ENCODE results near the gene TMEM125. TPM values are rescaled to one million over a fixed set of nuclear protein-coding genes. Genes with fewer than 3 reads are reported as not detected.

TMEM125 gene
- total RNA-seq, 1 experiment from 2014 or later, result 24.4 TPM

DNA sequence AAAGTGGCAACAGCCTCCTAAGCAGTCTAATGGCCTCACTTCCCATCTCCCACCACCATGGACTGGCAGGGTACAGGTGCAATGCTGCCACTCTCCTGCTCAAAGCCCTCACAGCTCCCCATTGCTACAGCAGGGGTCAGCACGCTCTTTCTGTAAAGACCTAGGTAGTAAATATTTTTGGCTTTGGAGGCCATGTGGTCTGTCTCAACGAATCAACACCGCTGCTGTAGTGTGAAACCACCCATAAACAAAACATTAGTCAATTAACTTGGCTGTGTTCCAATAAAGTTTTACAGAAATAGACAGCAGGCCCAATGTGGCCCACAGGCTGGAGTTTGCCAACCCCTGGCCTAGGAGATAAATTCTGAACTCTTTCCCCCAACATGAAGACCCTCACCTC is 44.6 kb upstream of the TMEM125 start:
- BruUV-seq (replicated peaks), result no TSS peak
- peaks cover 11% of the 10 kb centered on the region for H3K36me3 Mint-ChIP-seq (ENCODE audit: insufficient read depth, unreplicated experiment)
- H3K4me1 Mint-ChIP-seq (ENCODE audit: low read depth, unreplicated experiment), result peaks cover 25% of the 10 kb centered on the region
- no peak for TF ChIP-seq CTCF (IDR thresholded peaks at IDR 0.05; ENCODE audit: unreplicated experiment)
- H3K9me3 Mint-ChIP-seq (ENCODE audit: low read depth, unreplicated experiment), result no peaks in the 10 kb centered on the region
- H3K4me3 Mint-ChIP-seq (ENCODE audit: low read depth, unreplicated experiment), result no peak overlapping the region
- peak overlapping the region; percentile 15 for H3K27ac Mint-ChIP-seq (ENCODE audit: unreplicated experiment)
- no peak for DNase-seq
- CTCF ChIA-PET, result interaction anchor here (0.6 to 1.3 kb wide), 2 partner anchors 189 to 236 kb away, joined by 3 to 4 read pairs; no protein-coding TSS in a partner anchor
- H3K27me3 Mint-ChIP-seq (ENCODE audit: unreplicated experiment), result no peaks in the 10 kb centered on the region
- intact Hi-C loops (cut with micrococcal nuclease; ENCODE audit: unreplicated experiment), result loop anchor here (5.0 kb wide), 1 partner anchor 157 kb away; no protein-coding TSS in a partner anchor

DNA sequence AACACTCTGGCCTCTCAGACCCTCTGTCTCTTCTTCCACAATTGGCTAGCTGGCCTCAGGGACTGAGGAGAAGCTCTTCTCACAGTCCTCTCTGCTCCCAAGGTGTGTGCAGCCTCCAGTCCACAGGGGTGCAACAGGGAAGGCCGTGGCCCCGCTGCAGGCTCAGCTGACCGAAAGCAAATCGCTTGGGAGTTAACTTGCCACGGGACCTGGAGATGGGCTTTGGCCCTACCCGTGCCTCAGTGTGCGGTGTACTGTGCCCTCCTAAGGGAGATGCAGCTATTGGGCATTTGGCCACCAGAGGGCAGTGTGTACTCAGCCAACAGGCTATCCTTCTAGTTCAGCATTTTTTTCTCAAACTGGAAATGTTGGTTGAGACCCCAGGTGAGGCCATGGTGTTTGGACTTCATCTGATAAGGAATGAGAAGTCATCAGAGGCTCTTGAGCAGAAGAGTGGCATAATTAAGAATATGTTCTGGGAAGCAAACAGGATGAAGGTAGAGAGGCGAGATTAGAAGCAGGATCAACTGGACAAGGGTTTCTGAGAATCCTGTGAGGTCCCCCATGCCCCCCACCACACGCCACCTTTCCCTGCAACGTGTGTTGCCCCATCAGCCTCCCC is 42.5 kb upstream of the TMEM125 start:
- Mint-ChIP-seq H3K27ac (ENCODE audit: unreplicated experiment) (no peak overlapping the region), H3K4me1 (ENCODE audit: low read depth, unreplicated experiment) (peaks cover 31% of the 10 kb centered on the region), H3K27me3 (ENCODE audit: unreplicated experiment) (no peaks in the 10 kb centered on the region), H3K4me3 (ENCODE audit: low read depth, unreplicated experiment) (no peak overlapping the region), H3K36me3 (ENCODE audit: insufficient read depth, unreplicated experiment) (peaks cover 11% of the 10 kb centered on the region), H3K9me3 (ENCODE audit: low read depth, unreplicated experiment) (no peaks in the 10 kb centered on the region)
- BruUV-seq (replicated peaks), result no TSS peak
- peak; percentile 89 for DNase-seq
- TF ChIP-seq CTCF (IDR thresholded peaks at IDR 0.05; ENCODE audit: unreplicated experiment), result peak; percentile 93
- intact Hi-C loops (cut with micrococcal nuclease; ENCODE audit: unreplicated experiment), result loop anchor here (1.0 to 5.0 kb wide), 2 partner anchors 155 to 187 kb away; no protein-coding TSS in a partner anchor
- CTCF ChIA-PET, result interaction anchor here (0.5 to 2.8 kb wide), 11 partner anchors 11 to 314 kb away, joined by 3 to 45 read pairs (median 3); partner anchors contain the start of genes C1orf210, CDC20 and ELOVL1

DNA sequence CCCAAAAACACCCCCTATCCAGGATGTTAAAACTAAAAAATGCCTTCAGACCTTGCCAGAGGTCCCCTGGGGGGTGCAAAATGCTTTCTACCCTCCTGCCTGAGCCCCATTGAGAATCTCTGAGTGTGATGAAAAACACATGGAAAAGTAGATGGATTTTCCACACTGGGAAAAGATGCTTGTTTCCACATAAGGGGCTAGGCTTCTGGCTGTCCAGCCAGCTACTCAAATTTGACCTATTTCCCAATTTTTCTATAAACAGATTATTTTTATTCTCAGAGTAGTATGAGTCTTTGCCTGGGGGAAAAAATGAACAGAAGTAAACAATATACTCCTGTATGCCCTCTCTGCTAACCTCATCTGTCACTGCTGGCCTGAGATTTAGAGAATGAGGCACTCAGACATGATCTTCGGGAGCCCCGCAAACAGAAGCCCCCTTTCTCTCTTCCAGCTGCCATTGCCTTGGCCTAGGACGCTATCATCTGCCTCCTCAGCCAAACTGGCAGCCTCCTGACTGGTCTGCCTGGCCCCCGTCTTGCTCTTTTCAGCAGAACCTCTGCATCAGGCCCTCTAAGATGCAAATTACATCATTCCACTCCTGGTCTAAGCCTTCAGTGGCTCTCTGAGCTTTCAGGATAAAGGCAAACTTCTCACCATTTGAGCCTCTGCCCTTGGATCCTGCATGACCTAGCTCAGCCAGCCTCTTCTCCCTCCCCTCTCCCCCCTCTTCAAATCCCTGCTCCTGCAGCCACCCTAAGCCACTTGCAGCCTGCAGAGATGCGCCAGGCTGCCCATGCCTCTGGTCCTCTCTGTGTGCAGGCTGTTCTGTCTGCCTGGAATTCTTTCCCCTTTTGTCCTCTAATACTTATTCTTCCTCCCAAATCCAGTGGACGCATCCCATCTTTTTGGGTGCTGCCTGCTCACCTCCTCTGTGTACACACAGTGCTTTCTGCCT is 39.7 kb upstream of the TMEM125 start:
- Mint-ChIP-seq H3K27ac (ENCODE audit: unreplicated experiment) (no peak overlapping the region), H3K9me3 (ENCODE audit: low read depth, unreplicated experiment) (no peaks in the 10 kb centered on the region), H3K27me3 (ENCODE audit: unreplicated experiment) (no peaks in the 10 kb centered on the region), H3K4me1 (ENCODE audit: low read depth, unreplicated experiment) (peaks cover 41% of the 10 kb centered on the region), H3K4me3 (ENCODE audit: low read depth, unreplicated experiment) (no peak overlapping the region), H3K36me3 (ENCODE audit: insufficient read depth, unreplicated experiment) (peaks cover 11% of the 10 kb centered on the region)
- BruUV-seq (replicated peaks), result no TSS peak
- CTCF ChIA-PET, result interaction anchor here (1.1 to 2.2 kb wide), 2 partner anchors 153 to 185 kb away, joined by 4 read pairs; no protein-coding TSS in a partner anchor
- TF ChIP-seq CTCF (IDR thresholded peaks at IDR 0.05; ENCODE audit: unreplicated experiment), result no peak
- intact Hi-C loops (cut with micrococcal nuclease; ENCODE audit: unreplicated experiment), result loop anchor here (5.0 kb wide), 1 partner anchor 152 kb away; no protein-coding TSS in a partner anchor
- DNase-seq, result no peak

- Mint-ChIP-seq H3K4me3 (ENCODE audit: low read depth, unreplicated experiment) (no peak overlapping the region), H3K4me1 (ENCODE audit: low read depth, unreplicated experiment) (peaks cover 38% of the 10 kb centered on the region), H3K9me3 (ENCODE audit: low read depth, unreplicated experiment) (no peaks in the 10 kb centered on the region), H3K27me3 (ENCODE audit: unreplicated experiment) (no peaks in the 10 kb centered on the region), H3K27ac (ENCODE audit: unreplicated experiment) (peak overlapping the region; percentile 19), H3K36me3 (ENCODE audit: insufficient read depth, unreplicated experiment) (no peaks in the 10 kb centered on the region)
- BruUV-seq (replicated peaks), result no TSS peak
- intact Hi-C loops (cut with micrococcal nuclease; ENCODE audit: unreplicated experiment), result no loop called here
- CTCF ChIA-PET, result interaction anchor here (1.0 to 2.4 kb wide), 3 partner anchors 126 to 183 kb away, joined by 3 to 8 read pairs (median 6); partner anchors contain the start of gene CDC20
- DNase-seq, result peak; percentile 42
- TF ChIP-seq CTCF (IDR thresholded peaks at IDR 0.05; ENCODE audit: unreplicated experiment), result no peak
These were observed 37.7 kb upstream of the TMEM125 start for GRCh38 chr1:43232074-43232473.

Data from Calu3 (cell line).